Hindlimb muscle (tissue), 1 donor: ENCODE measurements around the gene SOX15. TPM values are rescaled to one million over a fixed set of nuclear protein-coding genes. Genes with fewer than 3 reads are reported as not detected.

Source experiments
- DNase-seq: peaks from one replicate; pipeline ENCODE4 v3.0.0-alpha.2; 2013
- polyA plus RNA-seq: library from polyadenylated mRNA; unstranded; fragments of 120-200 nt; gene quantifications from one replicate; pipeline ENCODE4 v1.2.1, GENCODE V29; 2013; ENCODE audit not compliant: insufficient read length

The SOX15 gene
- polyA plus RNA-seq, 1 donor, result 2.3 TPM

DNA sequence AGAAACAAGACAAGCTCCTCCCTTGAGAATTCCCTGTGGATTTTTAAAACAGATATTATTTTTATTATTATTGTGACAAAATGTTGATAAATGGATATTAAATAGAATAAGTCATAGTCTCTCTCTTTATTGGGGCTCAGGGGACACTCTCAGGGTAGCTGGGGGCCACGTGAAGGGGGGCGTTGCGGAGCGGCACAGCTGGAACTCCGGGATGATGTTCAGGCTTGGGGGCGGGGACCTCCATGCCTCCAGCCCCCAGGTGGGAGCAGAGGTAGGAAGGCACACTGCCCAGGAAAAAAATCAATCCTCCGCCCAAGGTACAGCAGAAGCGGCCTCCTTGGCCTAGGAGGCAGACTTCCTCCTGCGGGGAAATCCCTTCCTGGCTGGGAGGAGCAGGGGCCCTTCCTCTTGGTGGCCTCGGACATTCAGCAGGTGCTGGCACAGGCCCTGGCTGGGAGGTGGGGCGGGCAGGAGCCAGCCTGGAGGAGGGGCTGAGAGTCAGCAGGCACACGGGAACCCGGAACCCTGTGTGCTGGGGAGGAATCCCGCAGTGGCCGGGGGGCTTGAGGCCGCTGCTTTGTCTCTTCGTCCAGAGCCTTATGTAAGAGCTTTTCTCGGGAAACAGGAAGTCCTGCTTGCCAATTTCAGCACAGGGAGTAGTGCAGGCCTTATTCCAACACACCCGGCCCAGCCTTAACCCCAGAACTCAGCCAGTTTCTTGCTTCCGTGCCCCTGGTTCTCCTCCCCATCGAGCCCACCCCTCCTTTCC is 31.9 kb downstream of the SOX15 start:
- peak; percentile 89 for DNase-seq

DNA sequence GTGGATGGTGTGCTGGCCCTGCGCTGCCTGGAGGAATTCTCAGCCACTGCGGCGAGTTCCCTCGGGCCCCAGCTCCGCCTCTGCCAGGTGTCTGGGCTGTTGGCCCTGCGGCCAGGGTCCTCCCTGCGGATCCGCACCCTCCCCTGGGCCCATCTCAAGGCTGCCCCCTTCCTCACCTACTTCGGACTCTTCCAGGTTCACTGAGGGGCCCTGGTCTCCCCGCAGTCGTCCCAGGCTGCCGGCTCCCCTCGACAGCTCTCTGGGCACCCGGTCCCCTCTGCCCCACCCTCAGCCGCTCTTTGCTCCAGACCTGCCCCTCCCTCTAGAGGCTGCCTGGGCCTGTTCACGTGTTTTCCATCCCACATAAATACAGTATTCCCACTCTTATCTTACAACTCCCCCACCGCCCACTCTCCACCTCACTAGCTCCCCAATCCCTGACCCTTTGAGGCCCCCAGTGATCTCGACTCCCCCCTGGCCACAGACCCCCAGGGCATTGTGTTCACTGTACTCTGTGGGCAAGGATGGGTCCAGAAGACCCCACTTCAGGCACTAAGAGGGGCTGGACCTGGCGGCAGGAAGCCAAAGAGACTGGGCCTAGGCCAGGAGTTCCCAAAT is 32.6 kb downstream of the SOX15 start:
- DNase-seq, result no peak

DNA sequence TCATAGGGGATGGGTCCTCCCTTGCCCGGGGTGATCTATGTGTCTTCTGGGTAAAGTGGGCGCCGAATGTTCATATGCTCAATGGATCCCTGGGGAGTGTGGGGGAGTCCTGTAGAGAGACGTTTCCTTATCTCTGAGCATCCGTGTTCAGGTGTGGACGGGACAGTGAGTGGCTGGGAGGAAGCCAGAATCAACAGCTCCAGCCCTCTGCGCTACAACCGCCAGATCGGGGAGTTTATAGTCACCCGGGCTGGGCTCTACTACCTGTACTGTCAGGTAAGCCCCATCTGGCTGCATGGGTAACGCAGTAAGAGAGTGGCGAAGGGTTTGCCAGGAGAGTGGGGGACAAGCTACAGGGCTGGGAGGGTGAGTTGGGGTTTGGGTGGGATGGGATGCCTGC is 33.3 kb downstream of the SOX15 start:
- DNase-seq, result no peak

DNA sequence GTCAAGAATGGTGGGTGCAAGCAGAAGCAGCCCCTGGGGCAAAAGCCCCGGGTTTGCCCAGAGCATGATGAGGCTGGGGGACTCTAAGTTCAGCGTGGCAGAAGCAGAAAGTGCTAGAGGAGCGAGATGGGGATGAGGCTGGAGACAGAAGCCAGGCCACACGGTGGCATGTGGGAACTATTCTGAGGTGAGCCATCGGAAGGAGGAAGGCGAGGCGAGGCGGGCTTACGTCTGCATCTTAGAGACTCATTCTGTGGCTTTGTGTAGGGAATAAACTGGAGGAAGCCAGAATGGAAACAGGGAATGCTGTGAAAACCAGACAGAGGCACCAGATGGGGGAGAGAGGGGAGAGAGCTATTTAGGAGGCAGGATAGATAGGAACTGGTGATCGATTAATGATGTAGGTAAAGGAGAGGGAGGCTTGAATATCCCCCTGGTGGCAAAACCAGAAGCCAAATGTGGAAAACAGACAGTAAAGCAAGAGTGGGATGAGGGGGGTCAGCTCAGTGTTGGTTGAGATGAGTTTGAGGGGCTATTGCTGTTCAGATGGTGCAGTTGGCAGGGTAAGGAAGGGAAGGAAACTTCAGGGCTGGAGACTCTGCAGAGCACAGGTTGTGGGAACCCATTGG is 34.5 kb downstream of the SOX15 start:
- DNase-seq, result no peak

DNA sequence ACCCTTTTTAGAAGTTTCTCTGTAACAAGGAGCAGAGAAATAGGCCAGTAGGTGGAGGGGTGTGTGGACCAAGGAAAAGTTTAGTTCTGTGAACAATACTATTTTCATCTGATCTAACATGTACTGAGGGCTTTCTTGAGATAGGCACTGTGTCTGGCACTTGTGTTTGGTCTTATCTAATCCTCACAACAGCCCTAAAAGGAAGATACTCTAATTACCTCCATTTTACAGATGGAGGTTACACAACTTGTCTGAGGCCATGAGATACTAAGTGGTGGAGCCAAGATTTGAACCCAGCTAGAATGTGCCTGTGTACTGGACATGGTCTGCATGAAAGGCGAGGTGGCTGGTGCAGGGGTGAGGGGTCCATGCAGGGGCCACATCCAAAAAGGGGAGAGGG is 36.5 kb downstream of the SOX15 start:
- no peak for DNase-seq

DNA sequence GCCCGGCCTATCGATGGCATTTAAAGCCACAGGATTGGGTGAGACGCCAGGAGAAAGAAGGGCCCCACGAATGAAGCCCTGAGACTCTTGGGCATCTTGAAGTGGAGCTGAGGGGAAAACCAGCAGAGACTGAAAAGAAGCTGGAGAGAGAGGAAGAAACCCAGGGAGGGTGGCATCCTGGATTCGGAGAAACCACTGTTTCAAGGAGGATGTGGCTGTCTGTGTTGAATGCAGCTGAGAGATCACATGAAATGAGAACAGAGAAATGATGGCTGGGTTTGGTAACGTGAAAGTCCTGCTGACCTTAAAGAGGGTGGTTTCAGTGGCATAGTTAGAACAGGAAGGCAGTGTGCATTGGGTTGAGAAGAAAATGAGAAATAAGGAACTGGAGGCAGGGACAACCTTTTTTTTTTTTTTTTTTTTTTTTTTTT is 37.3 kb downstream of the SOX15 start:
- DNase-seq, result no peak

DNA sequence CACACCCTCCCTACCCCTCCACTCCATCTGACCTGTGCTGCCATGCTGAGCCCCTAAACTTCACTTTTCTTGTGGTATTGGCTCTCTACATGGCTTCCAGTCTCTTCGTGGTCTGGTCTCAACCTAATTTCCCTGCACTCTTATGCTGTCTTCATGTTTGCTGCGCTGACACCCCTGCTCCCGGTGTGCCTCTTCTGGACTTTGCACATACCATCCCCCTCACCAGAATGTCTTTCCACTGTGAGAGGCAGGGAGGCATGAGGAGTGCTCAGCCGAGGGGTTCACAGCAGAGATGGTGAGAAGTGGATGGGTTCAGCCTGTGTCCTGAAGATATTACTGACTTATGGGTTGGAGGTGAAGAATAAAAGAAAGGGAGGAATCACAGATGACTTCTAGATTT is 38.5 kb downstream of the SOX15 start:
- no peak for DNase-seq

DNA sequence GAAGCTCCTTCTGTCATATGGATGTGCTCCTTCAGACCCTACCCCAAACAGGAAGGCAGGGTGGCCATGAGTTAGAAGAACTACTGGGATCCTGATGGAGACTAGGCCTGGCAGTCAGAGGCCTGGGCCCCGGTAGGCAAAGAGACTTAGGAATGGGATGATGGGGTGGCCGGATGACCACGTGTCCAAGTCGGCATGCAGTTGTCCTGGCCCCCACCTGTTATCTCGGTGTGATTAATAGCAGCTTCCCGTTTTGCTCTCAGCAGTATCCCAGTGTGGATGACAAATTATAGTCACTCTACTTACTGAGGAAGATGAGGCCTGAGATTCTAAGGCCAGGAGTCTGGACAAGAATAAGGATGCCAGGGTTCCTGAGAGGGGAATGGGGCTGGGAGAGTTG is 39.5 kb downstream of the SOX15 start:
- DNase-seq, result no peak

DNA sequence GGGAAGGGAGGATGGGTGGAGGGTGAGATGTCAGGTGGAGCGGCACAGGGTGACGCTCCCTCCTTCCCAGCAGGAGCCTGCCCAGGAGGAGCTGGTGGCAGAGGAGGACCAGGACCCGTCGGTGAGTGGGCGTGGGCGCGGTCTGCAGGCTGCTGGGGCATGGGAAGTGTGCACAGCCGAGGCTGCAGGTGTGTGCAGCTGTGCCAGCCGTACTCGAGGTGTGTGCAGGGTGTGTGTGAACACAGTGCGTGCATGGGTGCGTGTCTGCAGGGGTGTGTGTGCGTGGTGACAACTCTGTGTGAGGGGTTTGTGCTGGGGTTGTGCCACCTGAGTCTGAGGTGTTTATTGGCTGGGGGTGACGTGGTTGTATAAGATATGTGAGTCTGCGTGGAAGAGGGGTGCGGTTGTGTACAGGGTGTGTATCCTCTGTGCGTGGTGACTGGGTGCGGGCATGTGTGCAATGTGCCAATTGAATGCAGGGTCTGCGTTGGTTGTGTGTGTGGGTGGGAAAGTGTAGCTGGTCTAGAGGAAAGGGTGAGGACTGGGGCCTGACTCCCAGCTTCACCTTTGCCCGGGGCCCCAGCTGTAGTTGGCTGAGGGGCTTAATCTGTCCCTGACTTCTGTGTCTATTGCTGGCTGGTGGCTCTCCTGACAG is 40.4 kb downstream of the SOX15 start:
- DNase-seq, result no peak

DNA sequence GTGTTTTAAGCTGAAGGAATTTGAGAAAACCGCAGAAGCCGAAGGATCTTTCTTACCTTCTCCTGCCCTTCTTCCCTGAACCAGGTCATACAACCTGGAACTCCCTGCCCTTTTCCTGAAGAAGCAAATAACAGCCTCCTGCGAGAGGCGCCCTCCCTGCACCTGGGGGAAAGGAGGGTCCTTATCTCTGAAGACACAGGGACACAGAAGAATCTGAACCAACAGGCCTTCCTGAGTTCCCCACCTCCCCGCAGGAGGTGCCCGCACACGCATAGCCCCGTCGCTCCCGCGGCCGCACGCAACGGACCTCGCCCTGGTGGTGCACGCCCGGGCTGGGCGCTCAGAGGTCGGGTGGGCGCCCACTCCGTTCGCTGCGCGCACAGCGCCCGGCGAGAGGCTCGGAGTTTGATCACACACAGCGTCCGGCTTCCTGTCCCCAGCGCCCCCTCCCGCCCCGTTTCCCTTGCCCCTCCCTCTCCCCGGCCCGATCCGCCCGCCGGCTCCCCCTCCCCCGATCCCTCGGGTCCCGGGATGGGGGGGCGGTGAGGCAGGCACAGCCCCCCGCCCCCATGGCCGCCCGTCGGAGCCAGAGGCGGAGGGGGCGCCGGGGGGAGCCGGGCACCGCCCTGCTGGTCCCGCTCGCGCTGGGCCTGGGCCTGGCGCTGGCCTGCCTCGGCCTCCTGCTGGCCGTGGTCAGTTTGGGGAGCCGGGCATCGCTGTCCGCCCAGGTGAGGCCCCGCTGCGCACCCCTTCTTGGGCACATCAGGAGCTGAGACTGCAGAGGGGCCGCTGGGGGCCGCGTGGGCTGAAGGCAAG is 41.1 kb downstream of the SOX15 start, which contains the start of gene TNFSF12:
TSS of gene TNFSF12 (plus strand) at position 474 of the 816 bp plus-strand sequence. CDS start at position 570, 96 bp downstream.
- DNase-seq, result peak; percentile 63

DNA sequence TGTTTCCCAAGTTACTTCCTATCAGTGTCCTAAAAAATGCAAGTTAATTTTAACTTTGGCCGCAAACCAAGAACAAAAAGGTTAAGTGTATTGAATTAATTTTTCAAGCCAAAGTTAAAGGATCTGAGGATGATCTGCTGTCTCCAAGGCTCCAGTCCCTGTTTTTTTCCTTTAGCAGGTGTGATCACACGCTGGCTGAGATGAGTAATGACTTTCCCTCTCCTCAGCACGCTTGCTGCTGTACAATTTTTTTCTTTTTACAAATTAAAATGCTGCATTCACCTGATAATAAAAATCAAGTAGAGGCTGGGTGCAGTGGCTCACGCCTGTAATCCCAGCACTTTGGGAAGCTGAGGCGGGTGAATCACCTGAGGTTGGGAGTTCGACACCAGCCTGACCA is 45.0 kb downstream of the SOX15 start:
- no peak for DNase-seq

DNA sequence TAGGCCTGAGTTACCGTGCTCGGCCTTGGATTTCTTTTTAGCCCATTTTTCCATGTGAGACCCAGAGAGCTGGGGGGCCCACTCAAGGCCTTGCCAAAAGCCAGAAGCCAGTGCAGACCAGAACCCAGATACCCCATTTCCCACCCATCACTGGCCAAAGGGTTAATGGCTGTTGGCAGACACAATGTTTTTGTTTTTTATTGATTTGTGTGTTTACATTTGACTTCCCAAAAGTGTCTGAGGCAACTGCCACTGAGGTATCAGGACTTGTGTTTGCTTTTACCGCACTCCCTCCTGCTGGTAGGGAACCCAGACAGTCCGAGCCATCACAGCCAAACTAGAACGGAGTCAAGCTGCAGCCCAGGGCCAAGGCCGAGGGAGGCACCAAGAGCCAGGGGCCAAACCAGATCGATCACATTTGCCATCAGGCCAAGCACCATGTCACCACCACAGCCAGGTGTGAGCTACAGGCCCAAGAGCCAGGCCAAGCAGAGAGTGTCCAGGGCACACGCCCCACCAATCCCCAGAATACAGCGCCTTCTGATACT is 48.7 kb downstream of the SOX15 start:
- no peak for DNase-seq

DNA sequence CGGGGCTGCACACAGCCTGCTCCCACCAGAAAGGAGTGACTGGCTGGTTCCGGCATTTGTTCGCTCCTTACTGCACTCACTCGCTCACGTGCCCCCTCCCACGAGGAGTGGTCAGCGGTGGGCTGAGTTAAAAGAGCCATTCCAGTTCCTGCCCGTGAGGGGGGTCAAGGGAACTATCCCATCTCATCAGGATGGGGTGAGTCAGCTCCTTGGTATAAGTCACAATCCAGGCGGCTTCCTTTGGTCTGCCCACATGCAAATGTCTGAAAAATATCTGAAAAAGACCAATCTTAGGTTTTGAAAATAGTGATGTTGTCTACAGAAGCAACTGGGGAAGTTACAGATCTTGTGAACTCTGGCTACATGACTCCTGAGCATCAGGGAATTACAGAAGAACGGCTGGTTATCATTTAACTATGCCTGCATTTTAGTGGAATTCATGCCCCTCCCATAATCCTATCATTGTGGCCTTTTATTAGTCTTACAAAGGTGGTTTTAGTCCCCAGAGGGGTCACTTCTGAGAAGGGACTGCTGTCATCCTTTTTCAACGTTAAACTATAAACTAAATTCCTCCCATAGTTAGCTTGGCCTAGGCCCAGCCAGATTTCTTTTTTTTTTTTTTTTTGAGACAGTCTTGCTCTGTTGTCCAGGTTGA is 50.9 kb downstream of the SOX15 start:
- no peak for DNase-seq

Other genes with a start within 250 kb of the SOX15 start
- gene KCTD11, start 237.9 kb downstream of the SOX15 start, polyA plus RNA-seq, result 8.9 TPM
- not detected for gene TMEM95, start 234.9 kb downstream of the SOX15 start, polyA plus RNA-seq
- gene TNK1, start 209.0 kb downstream of the SOX15 start, polyA plus RNA-seq, result 0.66 TPM
- 31.1 TPM for gene PLSCR3, start 195.6 kb downstream of the SOX15 start, polyA plus RNA-seq
- gene TMEM256, start 186.0 kb downstream of the SOX15 start, polyA plus RNA-seq, result 52.9 TPM
- 31.4 TPM for gene NLGN2, start 182.2 kb downstream of the SOX15 start, polyA plus RNA-seq
- gene SPEM1, start 169.8 kb downstream of the SOX15 start, polyA plus RNA-seq, result not detected
- gene SPEM2, start 164.5 kb downstream of the SOX15 start, polyA plus RNA-seq, result not detected
- not detected for gene SPEM3, start 161.2 kb downstream of the SOX15 start, polyA plus RNA-seq
- 1.5 TPM for gene TMEM102, start 154.7 kb downstream of the SOX15 start, polyA plus RNA-seq
- gene FGF11, start 150.6 kb downstream of the SOX15 start, polyA plus RNA-seq, result 2.6 TPM
- gene CHRNB1, start 145.0 kb downstream of the SOX15 start, polyA plus RNA-seq, result 86.6 TPM
- gene ZBTB4, start 110.5 kb downstream of the SOX15 start, polyA plus RNA-seq, result 27.5 TPM
- gene SLC35G6, start 108.6 kb downstream of the SOX15 start, polyA plus RNA-seq, result 0.13 TPM
- 70.0 TPM for gene POLR2A, start 105.7 kb downstream of the SOX15 start, polyA plus RNA-seq
- gene TNFSF12, start 41.0 kb downstream of the SOX15 start, polyA plus RNA-seq, result 32.4 TPM
- gene TNFSF13, start 31.3 kb downstream of the SOX15 start, polyA plus RNA-seq, result 4.0 TPM
- 34.1 TPM for gene SENP3, start 28.2 kb downstream of the SOX15 start, polyA plus RNA-seq
- 55.2 TPM for gene CD68, start 10.5 kb downstream of the SOX15 start, polyA plus RNA-seq
- 38.6 TPM for gene MPDU1, start 6.2 kb downstream of the SOX15 start, polyA plus RNA-seq
- 38.3 TPM for gene FXR2, start 24.8 kb upstream of the SOX15 start, polyA plus RNA-seq
- 64.4 TPM for gene SAT2, start 37.7 kb upstream of the SOX15 start, polyA plus RNA-seq
- 1.0 TPM for gene SHBG, start 40.0 kb upstream of the SOX15 start, polyA plus RNA-seq
- 33.8 TPM for gene ATP1B2, start 60.8 kb upstream of the SOX15 start, polyA plus RNA-seq
- 44.1 TPM for gene TP53, start 97.4 kb upstream of the SOX15 start, polyA plus RNA-seq
- 8.0 TPM for gene WRAP53, start 98.4 kb upstream of the SOX15 start, polyA plus RNA-seq
- gene EFNB3, start 115.1 kb upstream of the SOX15 start, polyA plus RNA-seq, result 5.4 TPM
- gene DNAH2, start 127.7 kb upstream of the SOX15 start, polyA plus RNA-seq, result 6.8 TPM
- gene KDM6B, start 244.1 kb upstream of the SOX15 start, polyA plus RNA-seq, result 22.5 TPM